ENCODE results near the gene CDC20. TPM values are rescaled to one million over a fixed set of nuclear protein-coding genes. Genes with fewer than 3 reads are reported as not detected.

CDC20 gene
- total RNA-seq (under 1 TPM in 2 of 4 donors, not detected in 2; 0.25 to 0.36 TPM), polyA plus RNA-seq (1 to 10 TPM; 1.1 to 1.9 (median 1.6) TPM)
- long read RNA-seq, donor 1: 0 reads
- long read RNA-seq, donor 2: 0 reads

DNA sequence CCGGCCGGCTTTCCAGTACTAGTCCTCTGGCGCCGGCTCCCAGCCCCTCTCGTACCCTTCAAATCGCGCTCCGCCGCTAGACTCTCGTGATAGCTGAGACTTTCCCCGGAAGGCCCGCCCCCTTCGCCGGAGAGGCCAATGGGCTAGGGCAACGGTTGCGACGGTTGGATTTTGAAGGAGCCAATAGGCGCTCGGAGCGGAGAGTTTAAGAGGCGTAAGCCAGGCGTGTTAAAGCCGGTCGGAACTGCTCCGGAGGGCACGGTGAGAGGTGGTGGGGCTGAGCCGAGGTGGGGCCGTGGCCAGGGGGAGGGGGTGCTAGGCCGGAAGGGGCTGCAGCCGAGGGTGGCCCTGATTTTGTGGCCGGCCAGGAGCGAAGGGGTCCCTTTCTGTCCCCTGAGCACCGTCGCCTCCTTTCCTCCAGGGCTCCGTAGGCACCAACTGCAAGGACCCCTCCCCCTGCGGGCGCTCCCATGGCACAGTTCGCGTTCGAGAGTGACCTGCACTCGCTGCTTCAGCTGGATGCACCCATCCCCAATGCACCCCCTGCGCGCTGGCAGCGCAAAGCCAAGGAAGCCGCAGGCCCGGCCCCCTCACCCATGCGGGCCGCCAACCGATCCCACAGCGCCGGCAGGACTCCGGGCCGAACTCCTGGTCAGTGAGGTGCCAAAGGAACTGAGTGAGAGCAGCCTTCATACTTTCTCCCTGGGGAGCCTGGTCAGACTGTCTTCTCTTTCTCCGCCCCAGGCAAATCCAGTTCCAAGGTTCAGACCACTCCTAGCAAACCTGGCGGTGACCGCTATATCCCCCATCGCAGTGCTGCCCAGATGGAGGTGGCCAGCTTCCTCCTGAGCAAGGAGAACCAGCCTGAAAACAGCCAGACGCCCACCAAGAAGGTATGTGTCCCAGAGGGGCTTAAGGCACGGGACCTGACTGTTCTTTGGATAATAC is at the start of gene CDC20:
Gene CDC20 (plus strand): TSS at position 236 of the 948 bp plus-strand sequence. CDS start 235 bp downstream, at position 471.
- intact Hi-C loops (cut with DNase I): no loop called here
- H3K27ac ChIP-seq: peak within 1 kb of the TSS; percentile 80
- TF ChIP-seq, protein P1, sequence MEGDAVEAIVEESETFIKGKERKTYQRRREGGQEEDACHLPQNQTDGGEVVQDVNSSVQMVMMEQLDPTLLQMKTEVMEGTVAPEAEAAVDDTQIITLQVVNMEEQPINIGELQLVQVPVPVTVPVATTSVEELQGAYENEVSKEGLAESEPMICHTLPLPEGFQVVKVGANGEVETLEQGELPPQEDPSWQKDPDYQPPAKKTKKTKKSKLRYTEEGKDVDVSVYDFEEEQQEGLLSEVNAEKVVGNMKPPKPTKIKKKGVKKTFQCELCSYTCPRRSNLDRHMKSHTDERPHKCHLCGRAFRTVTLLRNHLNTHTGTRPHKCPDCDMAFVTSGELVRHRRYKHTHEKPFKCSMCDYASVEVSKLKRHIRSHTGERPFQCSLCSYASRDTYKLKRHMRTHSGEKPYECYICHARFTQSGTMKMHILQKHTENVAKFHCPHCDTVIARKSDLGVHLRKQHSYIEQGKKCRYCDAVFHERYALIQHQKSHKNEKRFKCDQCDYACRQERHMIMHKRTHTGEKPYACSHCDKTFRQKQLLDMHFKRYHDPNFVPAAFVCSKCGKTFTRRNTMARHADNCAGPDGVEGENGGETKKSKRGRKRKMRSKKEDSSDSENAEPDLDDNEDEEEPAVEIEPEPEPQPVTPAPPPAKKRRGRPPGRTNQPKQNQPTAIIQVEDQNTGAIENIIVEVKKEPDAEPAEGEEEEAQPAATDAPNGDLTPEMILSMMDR (IDR thresholded peaks at IDR 0.05): no peak

DNA sequence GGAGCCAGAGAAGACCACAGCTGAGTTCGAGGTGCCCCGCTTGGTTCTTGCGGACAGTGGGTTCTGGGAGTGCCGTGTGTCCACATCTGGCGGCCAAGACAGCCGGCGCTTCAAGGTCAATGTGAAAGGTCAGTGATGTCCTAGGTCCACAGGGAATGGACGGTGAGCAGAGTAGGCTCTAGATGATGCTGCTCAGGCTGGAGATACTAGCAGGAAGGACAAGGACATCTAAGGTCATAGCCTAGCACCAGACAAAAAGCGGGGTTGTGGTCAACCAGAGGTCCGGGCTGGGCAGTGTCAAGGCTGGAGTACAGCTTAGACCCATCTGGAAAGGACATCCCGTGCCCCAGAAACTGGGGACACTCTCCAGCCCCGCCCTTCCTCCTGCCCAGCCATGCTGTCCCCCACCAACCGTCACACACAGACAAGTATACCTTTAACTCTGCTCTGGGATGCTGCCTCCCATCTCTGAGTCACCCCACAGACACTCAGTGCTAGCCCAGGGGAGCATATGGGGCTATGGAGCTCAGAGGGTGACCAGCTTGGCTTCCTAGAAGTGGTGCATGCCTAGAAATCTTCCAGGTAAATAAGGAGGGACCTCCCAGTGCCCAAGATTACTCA is 49.3 kb upstream of the CDC20 start:
- 84 to 88% (median 85%) methylated on average over 13 of the region's 13 CpGs for WGBS, 3 donors
- TF ChIP-seq, protein P1 (IDR thresholded peaks at IDR 0.05): no peak
- H3K4me1 ChIP-seq: no peaks in the 10 kb centered on the region
- no peak overlapping the region for H3K27ac ChIP-seq
- no peaks in the 10 kb centered on the region for H3K27me3 ChIP-seq (ENCODE audit: insufficient read depth in 3 of 3, low read length in 2 of 3)
- no peak overlapping the region for H3K4me3 ChIP-seq
- no peak for DNase-seq
- no peaks in the 10 kb centered on the region for H3K36me3 ChIP-seq (ENCODE audit: insufficient read depth in 1 of 2, low read depth in 1 of 2)
- no peaks in the 10 kb centered on the region for H3K9me3 ChIP-seq
- no peak for ATAC-seq
- intact Hi-C loops (cut with DNase I): loop anchor here in 1 of 2 donors (10.0 kb wide), 1 partner anchor 1165 kb away; no protein-coding TSS in a partner anchor

More for the DNA sequence above, at the start of gene CDC20:
- H3K27me3 ChIP-seq (ENCODE audit: insufficient read depth in 3 of 3, low read length in 2 of 3): no peaks in the 10 kb centered on the region
- peaks cover 11% of the 10 kb centered on the region for H3K4me1 ChIP-seq
- ATAC-seq: peak; percentile 98 to 100 (median 99)
- 2 to 3% (median 2%) methylated on average over 54 to 59 of the region's 59 CpGs for WGBS, 3 donors
- H3K9me3 ChIP-seq: no peaks in the 10 kb centered on the region
- H3K4me3 ChIP-seq: peak within 1 kb of the TSS; percentile 75
- DNase-seq: peak; percentile 99
- peaks cover under 1 to 36% of the 10 kb centered on the region in 2 donors for H3K36me3 ChIP-seq (ENCODE audit: insufficient read depth in 1 of 2, low read depth in 1 of 2)

DNA sequence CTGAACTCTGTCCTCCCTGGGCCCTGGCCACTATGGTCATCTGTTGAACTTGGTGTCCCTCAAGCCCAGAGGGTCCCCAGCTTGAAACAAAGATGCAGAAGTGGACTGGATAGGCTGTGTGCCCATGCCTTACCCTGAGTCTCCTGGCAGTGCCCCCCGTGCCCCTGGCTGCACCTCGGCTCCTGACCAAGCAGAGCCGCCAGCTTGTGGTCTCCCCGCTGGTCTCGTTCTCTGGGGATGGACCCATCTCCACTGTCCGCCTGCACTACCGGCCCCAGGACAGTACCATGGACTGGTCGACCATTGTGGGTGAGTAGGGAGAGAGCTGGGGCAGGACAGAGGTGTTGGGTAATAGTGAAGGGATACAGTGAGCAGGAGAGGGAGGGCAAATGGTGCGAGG is 47.3 kb upstream of the CDC20 start:
- H3K9me3 ChIP-seq: no peaks in the 10 kb centered on the region
- no peaks in the 10 kb centered on the region for H3K27me3 ChIP-seq (ENCODE audit: insufficient read depth in 3 of 3, low read length in 2 of 3)
- DNase-seq: no peak
- H3K4me1 ChIP-seq: no peaks in the 10 kb centered on the region
- no peaks in the 10 kb centered on the region for H3K36me3 ChIP-seq (ENCODE audit: insufficient read depth in 1 of 2, low read depth in 1 of 2)
- ATAC-seq: no peak
- intact Hi-C loops (cut with DNase I): loop anchor here in 1 of 2 donors (10.0 kb wide), 1 partner anchor 1167 kb away; no protein-coding TSS in a partner anchor
- TF ChIP-seq, protein P1 (IDR thresholded peaks at IDR 0.05): no peak
- no peak overlapping the region for H3K4me3 ChIP-seq
- WGBS, 3 donors: 81 to 90% (median 88%) methylated on average over 9 of the region's 9 CpGs
- no peak overlapping the region for H3K27ac ChIP-seq

DNA sequence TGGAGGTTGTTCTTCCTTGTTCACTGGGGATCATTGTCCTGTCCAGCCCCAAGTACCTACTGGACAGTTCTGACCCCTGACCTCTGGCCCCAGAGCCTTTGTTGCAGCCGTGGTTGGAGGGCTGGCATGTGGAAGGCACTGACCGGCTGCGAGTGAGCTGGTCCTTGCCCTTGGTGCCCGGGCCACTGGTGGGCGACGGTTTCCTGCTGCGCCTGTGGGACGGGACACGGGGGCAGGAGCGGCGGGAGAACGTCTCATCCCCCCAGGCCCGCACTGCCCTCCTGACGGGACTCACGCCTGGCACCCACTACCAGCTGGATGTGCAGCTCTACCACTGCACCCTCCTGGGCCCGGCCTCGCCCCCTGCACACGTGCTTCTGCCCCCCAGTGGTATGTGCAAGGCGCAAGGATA is 46.6 kb upstream of the CDC20 start:
- ATAC-seq (no peak), DNase-seq (no peak)
- no peak overlapping the region for H3K4me3 ChIP-seq
- no peaks in the 10 kb centered on the region for H3K27me3 ChIP-seq (ENCODE audit: insufficient read depth in 3 of 3, low read length in 2 of 3)
- H3K9me3 ChIP-seq: no peaks in the 10 kb centered on the region
- no peaks in the 10 kb centered on the region for H3K36me3 ChIP-seq (ENCODE audit: insufficient read depth in 1 of 2, low read depth in 1 of 2)
- no peaks in the 10 kb centered on the region for H3K4me1 ChIP-seq
- no peak overlapping the region for H3K27ac ChIP-seq
- TF ChIP-seq, protein P1 (IDR thresholded peaks at IDR 0.05): no peak
- WGBS, 3 donors: 81 to 88% (median 86%) methylated on average over 19 of the region's 19 CpGs
- intact Hi-C loops (cut with DNase I): loop anchor here in 1 of 2 donors (10.0 kb wide), 1 partner anchor 1167 kb away; no protein-coding TSS in a partner anchor
